ENCODE data around the gene INSYN1.
"Not testable (repeated sequence)": the region's sequence is repeated elsewhere in the genome, so short reads cannot be mapped to it uniquely, and the experiment has no call there.

Gene INSYN1

GRCh38 chr15:73749533-73749932, 3.6 kb downstream of the INSYN1 start:
- DNase-seq (ENCODE audit: low spot score): no peak

GRCh38 chr15:73748730-73749129, 4.4 kb downstream of the INSYN1 start:
- DNase-seq (ENCODE audit: low spot score): no peak

GRCh38 chr15:73747847-73748590, 5.1 kb downstream of the INSYN1 start:
- no peak for DNase-seq (ENCODE audit: low spot score)

GRCh38 chr15:73746883-73747282, 6.3 kb downstream of the INSYN1 start:
- no peak for DNase-seq (ENCODE audit: low spot score)

GRCh38 chr15:73746261-73746660, 6.9 kb downstream of the INSYN1 start:
- no peak for DNase-seq (ENCODE audit: low spot score)

GRCh38 chr15:73745073-73745472, 8.1 kb downstream of the INSYN1 start:
- DNase-seq (ENCODE audit: low spot score): no peak

- DNase-seq (ENCODE audit: low spot score): no peak
These were observed 8.9 kb downstream of the INSYN1 start for GRCh38 chr15:73744293-73744692.

- no peak for DNase-seq (ENCODE audit: low spot score)
These were observed 11.8 kb downstream of the INSYN1 start for GRCh38 chr15:73741321-73741836.

GRCh38 chr15:73740152-73741048, 12.8 kb downstream of the INSYN1 start:
- DNase-seq (ENCODE audit: low spot score): no peak

- no peak for DNase-seq (ENCODE audit: low spot score)
These were observed 15.6 kb downstream of the INSYN1 start for GRCh38 chr15:73737535-73737934.

- no peak for DNase-seq (ENCODE audit: low spot score)
These were observed 20.2 kb downstream of the INSYN1 start for GRCh38 chr15:73732930-73733329.

GRCh38 chr15:73732051-73732450, 21.1 kb downstream of the INSYN1 start:
- DNase-seq (ENCODE audit: low spot score): not testable (repeated sequence)

- no peak for DNase-seq (ENCODE audit: low spot score)
These were observed 25.7 kb downstream of the INSYN1 start for GRCh38 chr15:73727330-73727976.

- no peak for DNase-seq (ENCODE audit: low spot score)
These were observed 28.9 kb downstream of the INSYN1 start for GRCh38 chr15:73724212-73724611.

- no peak for DNase-seq (ENCODE audit: low spot score)
These were observed 30.0 kb downstream of the INSYN1 start for GRCh38 chr15:73723191-73723590.

- DNase-seq (ENCODE audit: low spot score): no peak
These were observed 30.7 kb downstream of the INSYN1 start for GRCh38 chr15:73722425-73722824.

- no peak for DNase-seq (ENCODE audit: low spot score)
These were observed 34.5 kb downstream of the INSYN1 start for GRCh38 chr15:73718694-73719093.

- DNase-seq (ENCODE audit: low spot score): no peak
These were observed 35.3 kb downstream of the INSYN1 start for GRCh38 chr15:73717802-73718201.

- DNase-seq (ENCODE audit: low spot score): no peak
These were observed 35.9 kb downstream of the INSYN1 start for GRCh38 chr15:73717206-73717605.

- DNase-seq (ENCODE audit: low spot score): no peak
These were observed 36.7 kb downstream of the INSYN1 start for GRCh38 chr15:73716417-73716816.

- DNase-seq (ENCODE audit: low spot score): no peak
These were observed 37.7 kb downstream of the INSYN1 start for GRCh38 chr15:73715417-73715816.

GRCh38 chr15:73714695-73715301, 38.4 kb downstream of the INSYN1 start:
- no peak for DNase-seq (ENCODE audit: low spot score)
